Measurements from ENCODE around the gene PDZK1IP1.
"Not testable (repeated sequence)": the region's sequence is repeated elsewhere in the genome, so short reads cannot be mapped to it uniquely, and the experiment has no call there.

Gene PDZK1IP1

GRCh38 chr1:47223921-47224675, 34.3 kb upstream of the PDZK1IP1 start:
- no peak for DNase-seq (ENCODE audit: low read depth, low spot score)

- DNase-seq (ENCODE audit: low read depth, low spot score) = no peak
Observed at GRCh38 chr1:47223174-47223920, 33.5 kb upstream of the PDZK1IP1 start.

GRCh38 chr1:47222476-47222875, 32.6 kb upstream of the PDZK1IP1 start:
- DNase-seq (ENCODE audit: low read depth, low spot score) = no peak

GRCh38 chr1:47219590-47220220, 29.9 kb upstream of the PDZK1IP1 start:
- DNase-seq (ENCODE audit: low read depth, low spot score) = no peak

- DNase-seq (ENCODE audit: low read depth, low spot score) = no peak
Observed at GRCh38 chr1:47219001-47219400, 29.2 kb upstream of the PDZK1IP1 start.

GRCh38 chr1:47216278-47217059, 26.6 kb upstream of the PDZK1IP1 start:
- no peak for DNase-seq (ENCODE audit: low read depth, low spot score)

- DNase-seq (ENCODE audit: low read depth, low spot score) = no peak
Observed at GRCh38 chr1:47215713-47216112, 25.9 kb upstream of the PDZK1IP1 start.

- no peak for DNase-seq (ENCODE audit: low read depth, low spot score)
Observed at GRCh38 chr1:47214549-47214948, 24.7 kb upstream of the PDZK1IP1 start.

- DNase-seq (ENCODE audit: low read depth, low spot score) = no peak
Observed at GRCh38 chr1:47213230-47213963, 23.6 kb upstream of the PDZK1IP1 start.

- no peak for DNase-seq (ENCODE audit: low read depth, low spot score)
Observed at GRCh38 chr1:47212636-47213229, 22.9 kb upstream of the PDZK1IP1 start.

GRCh38 chr1:47211796-47212269, 22.0 kb upstream of the PDZK1IP1 start:
- no peak for DNase-seq (ENCODE audit: low read depth, low spot score)

GRCh38 chr1:47210666-47211065, 20.8 kb upstream of the PDZK1IP1 start:
- no peak for DNase-seq (ENCODE audit: low read depth, low spot score)

GRCh38 chr1:47209725-47210325, 20.0 kb upstream of the PDZK1IP1 start:
- no peak for DNase-seq (ENCODE audit: low read depth, low spot score)

- no peak for DNase-seq (ENCODE audit: low read depth, low spot score)
Observed at GRCh38 chr1:47209091-47209490, 19.3 kb upstream of the PDZK1IP1 start.

GRCh38 chr1:47208374-47208850, 18.6 kb upstream of the PDZK1IP1 start:
- DNase-seq (ENCODE audit: low read depth, low spot score) = no peak

- no peak for DNase-seq (ENCODE audit: low read depth, low spot score)
Observed at GRCh38 chr1:47207803-47208373, 18.1 kb upstream of the PDZK1IP1 start.

- DNase-seq (ENCODE audit: low read depth, low spot score) = no peak
Observed at GRCh38 chr1:47205918-47206317, 16.1 kb upstream of the PDZK1IP1 start.

GRCh38 chr1:47203504-47203903, 13.7 kb upstream of the PDZK1IP1 start:
- DNase-seq (ENCODE audit: low read depth, low spot score) = not testable (repeated sequence)

- no peak for DNase-seq (ENCODE audit: low read depth, low spot score)
Observed at GRCh38 chr1:47201179-47201578, 11.3 kb upstream of the PDZK1IP1 start.

- no peak for DNase-seq (ENCODE audit: low read depth, low spot score)
Observed at GRCh38 chr1:47198214-47198613, 8.4 kb upstream of the PDZK1IP1 start.

Measured in brain pericyte (primary cell).